ENCODE data around the gene AKNAD1. TPM values are rescaled to one million over a fixed set of nuclear protein-coding genes. Genes with fewer than 3 reads are reported as not detected.

The AKNAD1 gene
- total RNA-seq, 1 experiment from 2014 or later, result 0.26 TPM

- ATAC-seq (peak; percentile 92), DNase-seq (ENCODE audit: low read depth, low spot score) (peak; percentile 69)
- intact Hi-C loops (cut with micrococcal nuclease; ENCODE audit: unreplicated experiment) (no loop called here), in situ Hi-C loops (cut with HindIII; ENCODE audit: low pct_unique_long_range_greater_than_20kb, low sequenced_read_pairs) (no loop called here)
- Histone ChIP-seq H3K4me1 (ENCODE audit: control insufficient read depth, insufficient read depth, low read length) (peaks cover 38% of the 10 kb centered on the region), H3K36me3 (ENCODE audit: control insufficient read depth, insufficient read depth, low read length) (no peaks in the 10 kb centered on the region), H3K9me3 (ENCODE audit: control insufficient read depth, insufficient read depth, low read depth, low read length) (no peaks in the 10 kb centered on the region), H3K27ac (ENCODE audit: low read length) (peak overlapping the region; percentile 98), H3K4me3 (ENCODE audit: low read depth in 2 of 2, low read length in 2 of 2) (peak overlapping the region; percentile 31 to 56), H3K27me3 (ENCODE audit: control insufficient read depth, insufficient read depth, low read length) (no peaks in the 10 kb centered on the region)
- POLR2A ChIA-PET, result interaction anchor here (0.6 kb wide), 1 partner anchor 79 kb away, joined by 3 read pairs; no protein-coding TSS in a partner anchor
- BruUV-seq (replicated peaks), result no TSS peak
- TF ChIP-seq TCF7L2 (IDR thresholded peaks at IDR 0.05; ENCODE audit: low read depth, low read length) (no peak), POLR2AphosphoS5 (IDR thresholded peaks at IDR 0.05; ENCODE audit: low read depth, low read length) (peak; percentile 49; the same call in 1 of the 2 replicates), SIN3A (IDR thresholded peaks at IDR 0.05; ENCODE audit: borderline replicate concordance, insufficient read depth, low read depth, low read length) (no peak), REST (IDR thresholded peaks at IDR 0.05; ENCODE audit: insufficient read depth in 1 of 2, low read depth in 2 of 2, low read length in 1 of 2) (0 out of 4 replicates have a peak, but pooled peaks of 1 of the 2 experiments have one; percentile 29)
- TF ChIP-seq, protein P1, sequence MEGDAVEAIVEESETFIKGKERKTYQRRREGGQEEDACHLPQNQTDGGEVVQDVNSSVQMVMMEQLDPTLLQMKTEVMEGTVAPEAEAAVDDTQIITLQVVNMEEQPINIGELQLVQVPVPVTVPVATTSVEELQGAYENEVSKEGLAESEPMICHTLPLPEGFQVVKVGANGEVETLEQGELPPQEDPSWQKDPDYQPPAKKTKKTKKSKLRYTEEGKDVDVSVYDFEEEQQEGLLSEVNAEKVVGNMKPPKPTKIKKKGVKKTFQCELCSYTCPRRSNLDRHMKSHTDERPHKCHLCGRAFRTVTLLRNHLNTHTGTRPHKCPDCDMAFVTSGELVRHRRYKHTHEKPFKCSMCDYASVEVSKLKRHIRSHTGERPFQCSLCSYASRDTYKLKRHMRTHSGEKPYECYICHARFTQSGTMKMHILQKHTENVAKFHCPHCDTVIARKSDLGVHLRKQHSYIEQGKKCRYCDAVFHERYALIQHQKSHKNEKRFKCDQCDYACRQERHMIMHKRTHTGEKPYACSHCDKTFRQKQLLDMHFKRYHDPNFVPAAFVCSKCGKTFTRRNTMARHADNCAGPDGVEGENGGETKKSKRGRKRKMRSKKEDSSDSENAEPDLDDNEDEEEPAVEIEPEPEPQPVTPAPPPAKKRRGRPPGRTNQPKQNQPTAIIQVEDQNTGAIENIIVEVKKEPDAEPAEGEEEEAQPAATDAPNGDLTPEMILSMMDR (IDR thresholded peaks at IDR 0.05), result no peak
- CTCF ChIA-PET, result interaction anchor here (0.6 to 1.4 kb wide), 3 partner anchors 17 to 68 kb away, joined by 3 to 5 read pairs (median 4); no protein-coding TSS in a partner anchor
Measured at GRCh38 chr1:108830119-108831008, 26.5 kb downstream of the AKNAD1 start.

DNA sequence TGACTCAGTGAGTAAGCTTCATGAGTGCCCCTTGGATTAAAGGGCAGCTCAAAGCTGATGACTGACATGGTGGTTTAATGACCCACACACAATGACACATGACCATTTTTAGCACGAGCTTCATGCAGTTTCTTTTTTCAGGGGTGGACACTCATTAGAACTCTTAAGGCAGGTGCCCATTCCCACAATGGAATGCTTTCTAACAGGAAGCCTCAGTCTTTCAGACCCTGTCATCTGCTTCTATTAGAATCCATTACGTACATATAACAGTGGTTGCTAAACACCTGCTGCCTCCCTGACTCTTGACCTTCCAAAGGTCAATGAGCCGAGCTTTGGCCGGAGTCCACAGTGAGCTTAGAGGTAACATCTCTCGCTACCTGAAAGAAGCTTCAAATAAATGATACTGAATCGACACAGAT, 27.4 kb downstream of the AKNAD1 start:
- H3K27ac ChIP-seq (ENCODE audit: low read length), result peak overlapping the region; percentile 98
- intact Hi-C loops (cut with micrococcal nuclease; ENCODE audit: unreplicated experiment), result loop anchor here (5.0 kb wide), 1 partner anchor 48 kb away; the partner anchor contains the start of gene GPSM2

More for the DNA sequence above, 27.4 kb downstream of the AKNAD1 start:
- in situ Hi-C loops (cut with HindIII; ENCODE audit: low pct_unique_long_range_greater_than_20kb, low sequenced_read_pairs), result no loop called here
- no TSS peak for BruUV-seq (replicated peaks)
- DNase-seq (ENCODE audit: low read depth, low spot score), result peak; percentile 63
- TF ChIP-seq POLR2AphosphoS5 (IDR thresholded peaks at IDR 0.05; ENCODE audit: low read depth, low read length) (no peak), SIN3A (IDR thresholded peaks at IDR 0.05; ENCODE audit: borderline replicate concordance, insufficient read depth, low read depth, low read length) (no peak), REST (IDR thresholded peaks at IDR 0.05; ENCODE audit: insufficient read depth in 1 of 2, low read depth in 2 of 2, low read length in 1 of 2) (no peak), TCF7L2 (IDR thresholded peaks at IDR 0.05; ENCODE audit: low read depth, low read length) (no peak)
- TF ChIP-seq, protein P1 (IDR thresholded peaks at IDR 0.05), result no peak
- ChIA-PET POLR2A (interaction anchor here (0.8 kb wide), 1 partner anchor 22 kb away, joined by 3 read pairs; no protein-coding TSS in a partner anchor), CTCF (interaction anchor here (1.4 kb wide), 1 partner anchor 67 kb away, joined by 4 read pairs; no protein-coding TSS in a partner anchor)
- Histone ChIP-seq H3K4me3 (ENCODE audit: low read depth in 2 of 2, low read length in 2 of 2) (peak overlapping the region in 1 of 2 experiments; percentile 56; a peak in 3 of 4 replicates), H3K9me3 (ENCODE audit: control insufficient read depth, insufficient read depth, low read depth, low read length) (no peaks in the 10 kb centered on the region), H3K4me1 (ENCODE audit: control insufficient read depth, insufficient read depth, low read length) (peaks cover 38% of the 10 kb centered on the region), H3K27me3 (ENCODE audit: control insufficient read depth, insufficient read depth, low read length) (no peaks in the 10 kb centered on the region), H3K36me3 (ENCODE audit: control insufficient read depth, insufficient read depth, low read length) (no peaks in the 10 kb centered on the region)
- ATAC-seq, result no peak

All from Panc1 (cell line).